Activated T-cell treated with anti-CD3 and anti-CD28 coated beads, Interleukin-2, amount 50 U/mL, for 1 hour (primary cell): Measurements from ENCODE around the gene CAPZB.

Source experiments
- DNase-seq: peaks from one replicate; pipeline ENCODE4 v3.0.0-alpha.2; 2020

The CAPZB gene

GRCh38 chr1:19467199-19468187, 17.8 kb downstream of the CAPZB start:
- DNase-seq, result no peak

- no peak for DNase-seq
Observed at GRCh38 chr1:19466112-19466561, 19.2 kb downstream of the CAPZB start.

- no peak for DNase-seq
Observed at GRCh38 chr1:19465650-19466049, 19.7 kb downstream of the CAPZB start.

- no peak for DNase-seq
Observed at GRCh38 chr1:19465123-19465522, 20.2 kb downstream of the CAPZB start.

- no peak for DNase-seq
Observed at GRCh38 chr1:19464696-19465095, 20.6 kb downstream of the CAPZB start.

- DNase-seq, result peak; percentile 43
Observed at GRCh38 chr1:19463504-19463803, 21.9 kb downstream of the CAPZB start.

- peak; percentile 68 for DNase-seq
Observed at GRCh38 chr1:19462781-19463503, 22.4 kb downstream of the CAPZB start.

- DNase-seq, result no peak
Observed at GRCh38 chr1:19461220-19461554, 24.2 kb downstream of the CAPZB start.

GRCh38 chr1:19460535-19461219, 24.7 kb downstream of the CAPZB start:
- DNase-seq, result no peak

GRCh38 chr1:19458815-19459417, 26.4 kb downstream of the CAPZB start:
- DNase-seq, result no peak

GRCh38 chr1:19457607-19458006, 27.7 kb downstream of the CAPZB start:
- no peak for DNase-seq

GRCh38 chr1:19456968-19457441, 28.3 kb downstream of the CAPZB start:
- DNase-seq, result no peak

GRCh38 chr1:19455353-19455752, 30.0 kb downstream of the CAPZB start:
- no peak for DNase-seq

- no peak for DNase-seq
Observed at GRCh38 chr1:19454265-19455146, 30.8 kb downstream of the CAPZB start.

- DNase-seq, result no peak
Observed at GRCh38 chr1:19453741-19454201, 31.6 kb downstream of the CAPZB start.

- DNase-seq, result no peak
Observed at GRCh38 chr1:19452221-19452663, 33.1 kb downstream of the CAPZB start.

GRCh38 chr1:19450811-19451515, 34.4 kb downstream of the CAPZB start:
- no peak for DNase-seq

- no peak for DNase-seq
Observed at GRCh38 chr1:19449454-19450228, 35.7 kb downstream of the CAPZB start.

- DNase-seq, result no peak
Observed at GRCh38 chr1:19448491-19449439, 36.6 kb downstream of the CAPZB start.
